ENCODE measurements around the gene KLHL30.

GRCh38 chr2:238187618-238188548, 49.4 kb downstream of the KLHL30 start:
- TF ChIP-seq POLR2AphosphoS5 (IDR thresholded peaks at IDR 0.05; ENCODE audit: low read depth, low read length) (no peak), TAF1 (IDR thresholded peaks at IDR 0.05; ENCODE audit: borderline replicate concordance, insufficient read depth, low read length) (no peak), SIN3A (IDR thresholded peaks at IDR 0.05; ENCODE audit: borderline replicate concordance, insufficient read depth, low read length) (no peak)
- TF ChIP-seq, protein P1, sequence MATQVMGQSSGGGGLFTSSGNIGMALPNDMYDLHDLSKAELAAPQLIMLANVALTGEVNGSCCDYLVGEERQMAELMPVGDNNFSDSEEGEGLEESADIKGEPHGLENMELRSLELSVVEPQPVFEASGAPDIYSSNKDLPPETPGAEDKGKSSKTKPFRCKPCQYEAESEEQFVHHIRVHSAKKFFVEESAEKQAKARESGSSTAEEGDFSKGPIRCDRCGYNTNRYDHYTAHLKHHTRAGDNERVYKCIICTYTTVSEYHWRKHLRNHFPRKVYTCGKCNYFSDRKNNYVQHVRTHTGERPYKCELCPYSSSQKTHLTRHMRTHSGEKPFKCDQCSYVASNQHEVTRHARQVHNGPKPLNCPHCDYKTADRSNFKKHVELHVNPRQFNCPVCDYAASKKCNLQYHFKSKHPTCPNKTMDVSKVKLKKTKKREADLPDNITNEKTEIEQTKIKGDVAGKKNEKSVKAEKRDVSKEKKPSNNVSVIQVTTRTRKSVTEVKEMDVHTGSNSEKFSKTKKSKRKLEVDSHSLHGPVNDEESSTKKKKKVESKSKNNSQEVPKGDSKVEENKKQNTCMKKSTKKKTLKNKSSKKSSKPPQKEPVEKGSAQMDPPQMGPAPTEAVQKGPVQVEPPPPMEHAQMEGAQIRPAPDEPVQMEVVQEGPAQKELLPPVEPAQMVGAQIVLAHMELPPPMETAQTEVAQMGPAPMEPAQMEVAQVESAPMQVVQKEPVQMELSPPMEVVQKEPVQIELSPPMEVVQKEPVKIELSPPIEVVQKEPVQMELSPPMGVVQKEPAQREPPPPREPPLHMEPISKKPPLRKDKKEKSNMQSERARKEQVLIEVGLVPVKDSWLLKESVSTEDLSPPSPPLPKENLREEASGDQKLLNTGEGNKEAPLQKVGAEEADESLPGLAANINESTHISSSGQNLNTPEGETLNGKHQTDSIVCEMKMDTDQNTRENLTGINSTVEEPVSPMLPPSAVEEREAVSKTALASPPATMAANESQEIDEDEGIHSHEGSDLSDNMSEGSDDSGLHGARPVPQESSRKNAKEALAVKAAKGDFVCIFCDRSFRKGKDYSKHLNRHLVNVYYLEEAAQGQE (IDR thresholded peaks at IDR 0.05; ENCODE audit: insufficient read depth in 1 of 2, low read depth in 2 of 2, low read length in 2 of 2), result no peak

Measured in PFSK-1 (cell line).